GM18868 (cell line): ENCODE results near the gene BIRC7.

ENCODE experiments used
- ATAC-seq: cut with Tn5 transposase; IDR thresholded peaks from one replicate; pipeline ENCODE4 v1.9.1; 2021; ENCODE audit warnings: mild to moderate bottlenecking, moderate library complexity; ENCODE audit not compliant: unreplicated experiment

Gene BIRC7

GRCh38 chr20:63278661-63279060 is 43.0 kb downstream of the BIRC7 start:
- ATAC-seq = no peak

- ATAC-seq = no peak
Observed at GRCh38 chr20:63279931-63280330, 44.2 kb downstream of the BIRC7 start.

DNA sequence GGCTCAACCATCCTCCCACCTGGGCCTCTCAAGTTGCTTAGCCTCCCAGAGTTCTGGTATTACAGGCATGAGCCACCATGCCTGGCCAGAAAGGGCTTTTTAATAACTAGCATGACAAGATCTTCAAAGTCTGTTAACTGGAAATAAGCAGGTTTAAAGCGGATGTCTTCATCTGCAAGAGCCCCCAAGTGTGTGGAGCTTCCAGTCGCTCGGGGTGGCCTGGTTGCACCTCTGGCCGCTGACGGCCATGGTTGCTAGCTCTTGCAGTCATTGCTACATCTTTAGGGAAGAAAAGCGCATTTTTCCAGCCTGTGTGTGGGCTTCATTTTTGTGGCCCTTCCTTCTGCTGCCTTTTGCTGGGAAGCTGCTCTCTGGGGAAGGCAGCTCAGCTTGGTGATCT is 44.7 kb downstream of the BIRC7 start:
- no peak for ATAC-seq

DNA sequence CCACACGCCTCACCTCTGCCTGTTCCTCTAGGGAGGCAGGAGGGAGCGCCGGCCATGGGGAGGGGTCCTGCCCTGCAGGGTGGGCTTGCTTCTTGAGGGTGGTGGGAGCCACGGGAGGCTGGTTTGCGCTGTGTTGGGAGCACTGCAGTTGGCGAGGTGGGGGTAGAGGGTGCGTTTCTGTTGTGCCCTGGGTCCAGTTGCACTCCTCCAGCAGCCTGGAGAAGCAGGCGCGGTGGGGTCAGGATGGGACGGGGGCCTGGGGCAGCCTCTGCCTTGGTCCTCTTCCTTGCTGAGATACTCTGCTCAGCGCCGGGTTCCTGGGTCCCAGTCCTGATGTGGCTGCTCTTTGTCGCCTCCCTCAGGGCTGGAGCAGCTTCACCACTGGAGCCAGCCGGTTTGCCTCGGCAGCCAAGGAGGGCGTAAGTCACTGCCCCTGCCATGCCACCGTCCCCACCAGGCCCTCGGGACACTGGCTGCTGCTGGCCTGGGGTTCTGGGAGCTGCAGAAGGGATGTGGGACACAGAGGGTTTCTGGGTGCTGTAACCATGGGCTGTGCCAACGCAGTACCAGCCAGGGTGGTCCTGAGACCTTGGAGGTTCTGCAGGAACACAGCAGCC is 45.3 kb downstream of the BIRC7 start:
- no peak for ATAC-seq

GRCh38 chr20:63281742-63282665 is 46.3 kb downstream of the BIRC7 start:
- ATAC-seq = no peak

GRCh38 chr20:63282946-63283345 is 47.2 kb downstream of the BIRC7 start:
- ATAC-seq = no peak

GRCh38 chr20:63283397-63284082 is 47.8 kb downstream of the BIRC7 start:
- ATAC-seq = no peak

DNA sequence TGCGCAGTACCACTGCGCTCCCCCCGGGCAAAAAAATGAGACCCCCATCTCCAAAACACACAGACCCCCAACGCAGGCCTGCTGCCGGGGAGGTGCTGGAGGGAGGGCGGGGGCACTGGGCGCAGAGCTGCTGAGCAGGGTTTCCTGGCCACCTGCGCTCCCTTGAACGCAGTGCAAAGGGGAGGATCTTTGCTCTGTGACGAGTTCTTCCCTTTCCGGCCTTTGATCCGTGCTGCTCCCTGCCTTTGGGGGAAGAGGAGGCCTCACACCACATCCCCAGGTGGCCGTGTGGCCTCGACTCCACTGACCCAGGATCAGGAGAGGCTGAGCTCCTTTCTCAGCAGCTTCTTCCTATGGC is 48.4 kb downstream of the BIRC7 start:
- no peak for ATAC-seq

DNA sequence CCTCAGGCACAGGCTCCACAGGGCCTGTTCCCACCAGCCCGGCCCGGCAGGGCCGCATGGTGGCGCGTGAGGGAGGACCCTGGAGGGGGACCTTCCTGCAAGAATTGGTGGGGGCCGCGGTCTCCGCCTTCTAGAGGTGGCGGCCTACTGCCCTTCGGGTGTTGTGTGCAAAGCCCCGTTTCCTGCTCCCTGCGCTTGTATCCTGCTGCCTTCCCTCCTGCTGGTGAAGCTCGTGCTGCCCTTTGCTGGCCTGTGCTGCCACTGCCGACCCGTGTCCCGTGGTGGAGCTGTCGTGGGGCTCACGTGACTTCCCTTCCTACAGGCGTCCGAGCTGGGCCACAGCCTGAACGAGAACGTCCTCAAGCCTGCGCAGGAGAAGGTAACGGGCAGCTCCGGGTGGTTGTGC is 48.8 kb downstream of the BIRC7 start:
- no peak for ATAC-seq

GRCh38 chr20:63284981-63285524 is 49.3 kb downstream of the BIRC7 start:
- no peak for ATAC-seq

GRCh38 chr20:63285636-63286615 is 50.2 kb downstream of the BIRC7 start:
- no peak for ATAC-seq

GRCh38 chr20:63286781-63287696 is 51.3 kb downstream of the BIRC7 start:
- no peak for ATAC-seq

DNA sequence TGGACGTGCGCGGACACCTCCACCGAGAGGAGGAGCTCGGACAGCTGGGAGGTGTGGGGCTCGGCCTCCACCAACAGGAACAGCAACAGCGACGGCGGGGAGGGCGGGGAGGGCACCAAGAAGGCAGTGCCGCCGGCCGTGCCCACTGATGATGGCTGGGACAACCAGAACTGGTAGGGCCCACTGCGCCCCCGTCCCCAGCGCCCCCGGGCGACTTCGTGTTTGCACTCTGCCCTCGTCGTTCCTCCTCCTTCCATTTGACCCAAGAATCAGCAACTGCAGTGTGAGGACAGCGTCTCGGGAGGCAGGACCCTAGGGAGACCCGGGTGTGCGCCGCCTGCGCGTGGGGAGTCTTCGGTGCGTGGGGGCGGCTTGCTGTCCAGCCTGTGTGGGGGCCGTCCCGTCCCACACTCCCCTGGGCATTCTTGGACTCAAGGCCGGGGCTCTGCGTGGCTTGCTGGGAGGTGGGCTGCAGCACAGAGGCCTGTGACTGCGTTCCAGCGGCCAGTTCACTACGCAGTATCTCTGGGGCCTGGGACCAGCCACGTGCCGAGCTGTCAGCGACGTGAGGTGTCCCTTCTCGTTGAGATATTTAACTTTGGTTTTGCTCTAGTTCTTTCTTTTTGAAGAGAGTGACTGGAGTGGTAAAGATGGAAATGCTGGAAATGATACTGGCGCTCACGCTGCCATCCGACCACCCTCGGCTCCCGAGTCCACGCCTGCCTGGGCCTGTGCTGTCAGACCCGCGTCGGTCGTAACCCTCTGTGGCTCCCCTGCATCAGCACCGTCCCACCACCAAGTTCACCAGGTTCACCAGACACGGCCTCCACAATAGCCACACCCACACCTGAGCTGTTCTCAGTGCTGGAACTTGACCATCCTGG is 52.2 kb downstream of the BIRC7 start:
- no peak for ATAC-seq

GRCh38 chr20:63288581-63289251 is 53.0 kb downstream of the BIRC7 start:
- no peak for ATAC-seq

DNA sequence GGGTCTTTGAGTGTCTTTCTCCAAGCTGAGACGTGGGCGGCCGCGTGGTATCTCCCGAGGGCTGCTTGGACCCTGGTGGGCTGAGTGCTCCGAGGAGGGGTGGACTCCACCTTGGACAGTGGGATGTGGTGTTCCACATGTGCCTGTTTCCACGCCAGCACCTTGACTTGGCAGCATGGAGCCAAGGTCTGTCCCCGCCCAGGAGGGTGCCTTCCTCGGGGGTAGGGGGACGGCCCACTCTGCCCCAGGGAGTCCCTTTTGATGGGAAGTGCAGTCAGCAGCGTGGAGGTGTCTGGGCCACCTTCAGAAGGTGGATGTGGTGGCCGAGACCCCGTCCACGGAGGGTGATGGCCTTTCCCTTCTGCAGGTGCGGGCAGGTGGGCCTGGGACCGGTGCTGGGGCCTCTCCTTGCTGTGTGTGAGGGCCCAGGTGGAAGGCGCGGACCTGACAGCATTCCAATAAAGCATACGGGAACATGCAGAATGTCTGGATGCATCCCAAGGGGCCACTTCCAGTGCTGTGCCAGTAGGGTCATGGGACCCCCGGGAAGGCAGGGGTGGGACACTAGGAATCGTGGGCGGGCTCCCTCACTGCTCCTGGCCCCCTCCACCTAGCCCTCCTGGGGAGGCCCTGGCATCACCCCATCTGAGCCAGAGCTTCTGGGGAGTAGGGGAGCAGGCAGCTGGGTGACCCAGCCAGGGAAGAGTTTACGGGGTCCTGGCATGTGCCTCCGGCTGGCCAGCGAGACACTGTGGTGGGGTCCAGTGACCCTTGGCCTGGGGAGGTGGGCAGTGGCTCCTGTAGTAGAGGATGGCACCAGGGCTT is 53.8 kb downstream of the BIRC7 start:
- ATAC-seq = no peak
